H1 (cell line): ENCODE measurements around the gene RAD9A.

Experiments used
- BACH1 ChIP-seq: IDR thresholded peaks from 2 replicates; pipeline ENCODE4 v1.6.1; 2012; ENCODE audit warnings: low read length, improper control_type of control experiment
- BCL11A ChIP-seq, 2 experiments: IDR thresholded peaks; one replicate each; pipeline ENCODE4 v1.6.1; 2011; ENCODE audit warnings: low read depth in 2 of 2, low read length in 2 of 2, mild to moderate bottlenecking in 2 of 2
- CBX5 ChIP-seq: fragments of 300-800, 300-1000 bp; sonication (generic); IDR thresholded peaks from 2 replicates; pipeline ENCODE4 v1.7.1; 2016; ENCODE audit warnings: antibody characterized with exemption, low read length, low read depth
- E2F6 ChIP-seq: IDR thresholded peaks from 2 replicates; pipeline ENCODE4 v1.6.1; 2012; ENCODE audit warnings: inconsistent platforms
- EZH2 ChIP-seq: fragments of 200-600 bp; sonication (generic); IDR thresholded peaks from 2 replicates; pipeline ENCODE4 v1.7.1; 2012; ENCODE audit warnings: low read depth, mild to moderate bottlenecking, moderate library complexity, low read length, inconsistent platforms; ENCODE audit not compliant: severe bottlenecking
- HDAC6 ChIP-seq: IDR thresholded peaks from one replicate; pipeline ENCODE4 v1.7.1; 2012; ENCODE audit warnings: low read depth, mild to moderate bottlenecking, inconsistent platforms, low read length, moderate library complexity
- POLR2A ChIP-seq, 2 experiments: IDR thresholded peaks; 1 replicate in 1 of 2; 2 replicates in 1 of 2; pipeline ENCODE4 v1.6.1; 2011; ENCODE audit warnings: low read depth in 2 of 2, low read length in 2 of 2, mild to moderate bottlenecking in 2 of 2; ENCODE audit errors: control extremely low read depth in 1 of 2
- POLR2AphosphoS5 ChIP-seq: IDR thresholded peaks from 2 replicates; pipeline ENCODE4 v1.6.1; 2011; ENCODE audit warnings: low read depth, low read length
- SIN3A ChIP-seq, 2 experiments: IDR thresholded peaks in 1 of 2; conservative IDR thresholded peaks in 1 of 2; 2 replicates each; pipeline ENCODE4 v1.6.1; 2011 to 2012; ENCODE audit warnings: low read length in 2 of 2, improper control_type of control experiment in 1 of 2, low read depth in 1 of 2, mild to moderate bottlenecking in 1 of 2
- SIX5 ChIP-seq: IDR thresholded peaks from 2 replicates; pipeline ENCODE4 v1.6.1; 2011; ENCODE audit warnings: mild to moderate bottlenecking, low read depth, low read length
- TAF1 ChIP-seq: IDR thresholded peaks from 2 replicates; pipeline ENCODE4 v1.6.1; 2011; ENCODE audit warnings: mild to moderate bottlenecking, low read depth, low read length
- USF2 ChIP-seq: IDR thresholded peaks from 2 replicates; pipeline ENCODE4 v1.6.1; 2011; ENCODE audit warnings: low read length, improper control_type of control experiment
- ZNF274 ChIP-seq: IDR thresholded peaks from 2 replicates; pipeline ENCODE4 v1.7.0; 2012; ENCODE audit warnings: low read length, borderline replicate concordance; ENCODE audit errors: extremely low read depth
- TF ChIP-seq, protein P1 (sequence below), 3 experiments: IDR thresholded peaks; 1 replicate in 2 of 3; 2 replicates in 1 of 3; pipeline versions ENCODE4 v1.5.1 to v1.6.1; 2011; ENCODE audit warnings: low read length in 3 of 3, mild to moderate bottlenecking in 3 of 3, inconsistent platforms in 2 of 3, low read depth in 1 of 3, moderate library complexity in 1 of 3; ENCODE audit not compliant: insufficient read depth in 1 of 3; ENCODE audit errors: control extremely low read depth in 1 of 3

GRCh38 chr11:67393437-67393836 lies 1.7 kb downstream of the RAD9A start:
- no peak for TF ChIP-seq TAF1
- TF ChIP-seq, protein P1, sequence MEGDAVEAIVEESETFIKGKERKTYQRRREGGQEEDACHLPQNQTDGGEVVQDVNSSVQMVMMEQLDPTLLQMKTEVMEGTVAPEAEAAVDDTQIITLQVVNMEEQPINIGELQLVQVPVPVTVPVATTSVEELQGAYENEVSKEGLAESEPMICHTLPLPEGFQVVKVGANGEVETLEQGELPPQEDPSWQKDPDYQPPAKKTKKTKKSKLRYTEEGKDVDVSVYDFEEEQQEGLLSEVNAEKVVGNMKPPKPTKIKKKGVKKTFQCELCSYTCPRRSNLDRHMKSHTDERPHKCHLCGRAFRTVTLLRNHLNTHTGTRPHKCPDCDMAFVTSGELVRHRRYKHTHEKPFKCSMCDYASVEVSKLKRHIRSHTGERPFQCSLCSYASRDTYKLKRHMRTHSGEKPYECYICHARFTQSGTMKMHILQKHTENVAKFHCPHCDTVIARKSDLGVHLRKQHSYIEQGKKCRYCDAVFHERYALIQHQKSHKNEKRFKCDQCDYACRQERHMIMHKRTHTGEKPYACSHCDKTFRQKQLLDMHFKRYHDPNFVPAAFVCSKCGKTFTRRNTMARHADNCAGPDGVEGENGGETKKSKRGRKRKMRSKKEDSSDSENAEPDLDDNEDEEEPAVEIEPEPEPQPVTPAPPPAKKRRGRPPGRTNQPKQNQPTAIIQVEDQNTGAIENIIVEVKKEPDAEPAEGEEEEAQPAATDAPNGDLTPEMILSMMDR (IDR thresholded peaks at IDR 0.05; ENCODE audit: control extremely low read depth in 1 of 3, insufficient read depth in 1 of 3, low read depth in 1 of 3, low read length in 3 of 3), result no peak
- no peak for TF ChIP-seq POLR2AphosphoS5
- no peak for TF ChIP-seq POLR2A (IDR thresholded peaks at IDR 0.05; ENCODE audit: control extremely low read depth in 1 of 2, low read depth in 2 of 2, low read length in 2 of 2)
- TF ChIP-seq EZH2, result no peak
- TF ChIP-seq HDAC6, result no peak
- no peak for TF ChIP-seq BACH1
- TF ChIP-seq CBX5, result no peak
- no peak for TF ChIP-seq BCL11A (IDR thresholded peaks at IDR 0.05; ENCODE audit: low read depth in 2 of 2, low read length in 2 of 2)
- TF ChIP-seq USF2, result no peak
- no peak for TF ChIP-seq E2F6
- no peak for TF ChIP-seq SIX5
- no peak for TF ChIP-seq ZNF274
- TF ChIP-seq SIN3A (conservative IDR thresholded peaks at IDR 0.05 in 1 of 2, IDR thresholded peaks at IDR 0.05 in 1 of 2; ENCODE audit: low read depth in 1 of 2, low read length in 2 of 2), result no peak
